Transverse colon (tissue), 4 donors: Measurements from ENCODE around the gene MRPL41.

ENCODE experiments used
- CTCF ChIP-seq, 5 experiments: fragments of 200-600 bp in 3 of 5; fragments of 450-650 bp in 2 of 5; sonication (generic) in 3 of 5; IDR thresholded peaks; 1 replicate in 2 of 5; 2 replicates in 3 of 5; pipeline ENCODE4 v1.5.1; 2016 to 2017; ENCODE audit warnings: antibody characterized with exemption in 5 of 5, inconsistent platforms in 3 of 5, mild to moderate bottlenecking in 2 of 5, moderate library complexity in 1 of 5
- EP300 ChIP-seq: sonication (generic); formaldehyde crosslinking; IDR thresholded peaks from one replicate; pipeline ENCODE4 v1.6.1; 2017; ENCODE audit warnings: antibody characterized with exemption, low read depth
- POLR2A ChIP-seq: fragments of 450-650 bp; IDR thresholded peaks from one replicate; pipeline ENCODE4 v1.6.1; 2016; ENCODE audit warnings: antibody characterized with exemption, mild to moderate bottlenecking, moderate library complexity
- POLR2AphosphoS5 ChIP-seq, 3 donors: sonication (generic); formaldehyde crosslinking; IDR thresholded peaks; one replicate each; pipeline ENCODE4 v1.6.1; 2016; ENCODE audit warnings: antibody characterized with exemption in 3 of 3

- TF ChIP-seq CTCF (IDR thresholded peaks at IDR 0.05) (no peak), POLR2A (no peak), EP300 (no peak), POLR2AphosphoS5 (IDR thresholded peaks at IDR 0.05) (no peak)
These were observed 7.4 kb upstream of the MRPL41 start for GRCh38 chr9:137544176-137544760.
